ENCODE data around the gene PDE11A.

PDE11A gene

DNA sequence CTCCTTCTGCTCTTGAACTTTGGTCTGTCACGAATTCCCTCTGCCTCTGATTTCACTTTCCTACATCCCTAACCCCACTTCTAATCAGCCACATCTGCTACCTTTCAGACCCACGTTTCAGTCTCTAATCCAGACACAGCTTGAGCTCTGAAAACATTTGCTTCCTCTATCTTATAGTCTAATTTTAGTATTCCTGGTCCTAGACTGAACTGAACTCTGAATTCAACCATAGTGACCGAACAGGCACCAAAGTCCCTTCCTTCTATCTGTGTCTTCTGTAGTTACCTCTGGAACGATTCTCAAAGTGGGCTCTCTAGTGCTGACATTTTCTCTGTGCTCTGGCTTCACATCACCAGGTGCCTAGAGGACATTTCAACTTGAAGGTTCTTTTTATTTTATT lies 156.2 kb downstream of the PDE11A start:
- DNase-seq, result no peak

DNA sequence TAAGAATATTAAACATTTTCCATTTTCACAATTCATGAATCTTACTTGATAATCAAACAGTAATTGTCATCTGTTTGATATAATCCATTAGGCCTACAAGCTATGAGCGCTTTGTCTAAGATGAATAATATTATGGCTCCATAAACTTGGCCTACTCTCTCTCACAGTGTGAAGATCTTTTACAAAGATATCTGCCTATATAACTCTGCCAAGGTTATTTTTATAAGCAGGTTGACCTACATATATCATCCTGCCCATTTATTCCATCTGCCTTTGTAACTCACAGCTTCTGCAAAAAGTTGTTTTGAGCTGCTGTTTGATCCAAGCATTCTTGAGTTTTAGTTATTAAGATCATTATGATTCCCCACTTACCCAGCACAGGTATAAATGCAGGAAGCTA lies 158.3 kb downstream of the PDE11A start:
- DNase-seq, result no peak

DNA sequence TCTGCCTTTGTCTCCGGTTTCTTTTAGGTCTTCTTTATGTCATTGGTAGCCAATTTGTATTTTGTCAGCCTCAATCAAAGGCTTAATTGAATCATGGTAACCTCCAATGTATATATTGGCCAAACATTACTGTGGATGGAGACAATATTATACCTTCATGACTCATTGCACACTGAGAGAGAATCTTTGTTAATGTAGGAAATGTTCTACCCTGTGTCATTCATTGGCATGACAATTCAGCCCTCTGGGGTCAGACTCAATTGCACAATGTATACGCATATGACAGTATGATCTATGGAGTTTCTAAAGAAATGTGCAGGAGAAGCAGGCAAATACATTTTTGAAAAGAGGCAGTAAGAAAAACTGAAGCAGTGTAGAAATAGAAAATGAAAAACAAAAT lies 162.6 kb downstream of the PDE11A start:
- no peak for DNase-seq

DNA sequence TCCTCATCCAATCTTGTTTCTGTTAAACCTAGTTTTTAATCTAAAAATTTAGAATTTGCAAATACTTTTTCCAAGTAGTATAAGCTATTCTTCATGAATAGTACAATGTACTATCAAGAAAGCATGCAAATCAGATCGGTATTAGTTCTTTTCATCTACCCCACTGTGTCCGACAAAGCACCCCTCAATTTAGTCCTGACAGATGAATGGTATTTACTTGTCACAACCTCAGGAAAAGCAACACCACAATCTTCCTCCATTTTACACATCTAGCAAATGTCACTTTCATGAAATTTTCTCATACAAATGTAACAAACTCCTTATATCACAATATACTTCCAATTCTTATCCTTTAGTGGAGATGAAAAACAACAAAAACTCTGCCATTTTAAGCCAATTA lies 163.8 kb downstream of the PDE11A start:
- DNase-seq, result no peak

DNA sequence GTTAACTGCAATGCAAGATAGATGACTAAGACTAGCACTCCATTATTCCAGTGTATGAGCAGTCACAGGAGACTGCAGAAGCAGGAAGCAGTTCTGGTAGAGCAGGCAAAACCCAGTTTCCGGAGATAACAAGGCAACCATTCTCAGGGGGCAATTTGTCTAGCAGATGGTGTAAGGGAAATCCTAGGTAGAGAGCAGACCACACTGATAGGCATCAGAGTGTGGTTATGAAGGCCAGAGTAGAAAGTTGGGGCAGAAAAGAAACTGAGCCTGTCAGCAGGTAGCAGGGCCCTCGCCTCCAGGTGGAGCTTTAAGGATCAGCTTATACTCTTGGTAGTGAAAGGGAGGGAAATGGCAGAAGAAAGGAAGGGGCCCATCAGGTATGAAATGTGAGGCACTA lies 164.4 kb downstream of the PDE11A start:
- DNase-seq, result no peak

DNA sequence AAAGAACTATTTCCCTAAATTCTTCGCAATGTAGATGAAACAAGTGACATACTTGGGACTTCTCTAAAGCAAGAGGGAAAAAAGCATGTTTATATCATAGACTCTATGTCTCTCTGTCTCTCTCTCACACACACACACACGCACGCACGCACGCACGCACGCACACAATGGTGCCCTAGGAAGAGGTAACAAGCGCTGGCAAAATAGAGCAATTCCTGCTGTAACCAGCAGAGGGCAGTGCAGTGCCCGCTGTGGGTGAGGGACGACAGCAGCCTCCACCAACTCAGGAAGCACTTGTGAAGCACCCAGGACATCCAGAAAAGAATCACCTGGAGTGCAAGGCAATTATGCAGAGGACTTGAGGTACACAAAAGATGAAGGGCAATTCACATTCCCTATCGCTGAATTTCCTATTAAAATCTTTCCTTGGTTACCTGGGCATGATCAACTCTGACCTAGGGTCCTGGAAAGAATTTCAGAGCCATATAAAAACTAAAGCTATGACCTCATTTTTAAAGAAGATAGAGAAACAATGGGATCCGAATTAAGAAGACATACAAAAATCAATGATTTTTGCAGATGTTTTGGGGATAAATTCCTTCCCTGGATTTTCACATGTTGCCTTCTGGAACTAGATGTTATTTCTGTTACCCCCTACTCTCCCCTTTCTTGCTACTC lies 166.4 kb downstream of the PDE11A start:
- DNase-seq, result peak; percentile 61

DNA sequence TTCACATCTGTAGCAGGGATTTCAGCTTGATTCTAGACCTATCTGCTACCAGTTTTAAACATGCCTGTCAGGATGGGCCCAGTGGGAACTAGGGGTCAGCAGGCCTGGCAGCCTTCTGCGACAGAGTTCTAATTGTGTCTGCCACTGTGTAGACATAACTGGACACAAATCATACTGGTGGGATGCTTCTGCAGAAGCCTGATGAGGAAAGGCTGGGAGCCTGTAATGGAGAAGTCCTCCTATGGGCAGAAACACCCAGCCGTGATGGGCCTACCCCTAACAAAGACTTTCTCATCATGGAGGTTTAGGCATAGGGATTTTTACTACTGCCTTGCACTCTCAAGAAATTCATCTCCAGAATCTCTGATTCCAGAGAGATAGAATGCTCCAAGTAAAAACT lies 166.9 kb downstream of the PDE11A start:
- DNase-seq, result no peak

DNA sequence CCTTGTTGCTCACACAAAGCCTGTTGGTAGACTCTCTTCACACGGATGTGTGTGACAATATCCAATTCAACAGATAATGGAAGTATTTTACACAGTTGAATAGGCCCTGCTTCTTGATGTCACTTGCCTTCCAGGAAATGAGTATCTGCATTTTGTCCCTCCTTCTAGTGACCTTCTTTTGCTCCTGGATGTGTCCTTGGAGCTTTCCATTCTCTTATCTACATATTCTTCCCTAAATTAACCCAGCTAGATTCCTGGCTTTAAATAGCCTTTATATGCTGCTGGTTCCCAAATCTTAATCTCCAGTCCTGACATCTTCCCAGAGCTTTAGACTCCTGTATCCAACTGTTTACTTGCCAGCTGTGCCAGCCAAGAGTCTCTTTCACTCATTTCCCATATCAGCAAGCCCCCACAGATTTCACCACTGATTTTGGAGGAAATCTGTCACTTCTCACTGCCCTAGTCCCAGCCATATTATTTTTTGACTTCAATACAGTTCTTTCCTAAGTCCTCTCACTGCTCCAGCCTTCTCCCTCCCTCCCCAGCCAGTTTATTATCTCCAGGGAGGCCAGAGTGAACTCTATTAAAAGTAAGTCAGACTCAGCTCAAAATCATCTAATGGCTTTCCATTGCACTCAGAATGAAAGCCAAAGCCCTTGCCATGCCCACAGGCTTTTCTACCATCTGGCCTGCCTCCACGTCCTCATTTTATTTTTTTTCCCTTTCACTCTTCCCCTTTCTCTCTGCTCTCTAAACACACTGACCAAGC lies 170.0 kb downstream of the PDE11A start:
- no peak for DNase-seq

DNA sequence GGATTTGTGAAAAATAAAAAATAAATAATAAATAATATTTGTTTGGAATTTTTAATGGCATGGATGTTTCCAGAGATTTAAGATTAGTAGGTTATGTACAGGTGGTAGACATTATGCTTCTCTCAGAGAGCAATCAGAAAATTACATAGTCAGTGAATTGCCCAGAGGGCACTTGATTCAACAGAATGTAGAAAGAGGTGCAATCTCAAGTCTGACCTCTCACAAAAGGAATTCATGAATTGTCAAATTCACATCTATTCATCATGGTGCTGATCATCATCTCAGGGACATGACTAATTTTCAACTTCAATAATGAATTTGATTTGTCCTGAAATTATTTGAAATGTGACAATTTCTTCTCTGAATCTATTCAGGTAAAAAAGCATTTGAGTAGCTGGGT lies 172.5 kb downstream of the PDE11A start:
- no peak for DNase-seq

DNA sequence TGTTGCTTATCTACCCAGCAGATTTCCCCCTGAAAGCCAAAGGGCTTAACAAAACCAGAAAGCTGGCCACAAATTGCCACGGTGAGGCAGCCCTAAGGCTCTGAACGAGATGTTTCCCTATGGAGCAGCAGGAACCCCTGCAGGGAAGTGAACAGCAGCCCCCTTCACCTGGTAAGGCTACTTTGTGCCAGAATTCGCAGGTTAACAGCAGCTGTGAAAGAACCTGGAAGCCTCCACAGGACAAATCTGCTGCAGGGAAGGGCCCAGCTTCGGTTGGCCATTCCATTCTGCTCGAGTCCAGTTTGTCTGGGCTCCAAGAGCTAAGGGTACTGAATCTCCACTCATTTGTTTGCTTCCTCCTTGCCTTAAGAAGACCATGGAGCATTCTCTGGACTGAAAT lies 175.3 kb downstream of the PDE11A start:
- DNase-seq, result no peak

DNA sequence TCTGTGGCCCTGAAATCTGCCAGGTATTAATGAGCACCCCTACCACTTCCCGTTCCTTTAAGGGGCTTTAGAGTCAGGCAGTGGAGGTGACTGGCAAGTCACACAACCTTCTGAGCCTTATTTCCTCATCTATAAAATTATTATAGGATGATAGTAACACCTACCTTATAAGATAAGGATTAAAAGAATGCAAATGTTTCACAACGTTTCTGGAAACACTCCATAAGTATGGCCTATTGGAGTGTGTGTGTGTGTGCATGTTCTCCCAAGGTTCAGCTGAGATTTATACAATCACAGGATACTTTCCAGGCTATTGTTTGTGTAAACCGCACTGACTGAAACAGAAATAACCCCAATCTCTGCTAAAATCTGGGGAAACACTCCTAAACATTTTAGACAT lies 176.0 kb downstream of the PDE11A start:
- DNase-seq, result no peak

DNA sequence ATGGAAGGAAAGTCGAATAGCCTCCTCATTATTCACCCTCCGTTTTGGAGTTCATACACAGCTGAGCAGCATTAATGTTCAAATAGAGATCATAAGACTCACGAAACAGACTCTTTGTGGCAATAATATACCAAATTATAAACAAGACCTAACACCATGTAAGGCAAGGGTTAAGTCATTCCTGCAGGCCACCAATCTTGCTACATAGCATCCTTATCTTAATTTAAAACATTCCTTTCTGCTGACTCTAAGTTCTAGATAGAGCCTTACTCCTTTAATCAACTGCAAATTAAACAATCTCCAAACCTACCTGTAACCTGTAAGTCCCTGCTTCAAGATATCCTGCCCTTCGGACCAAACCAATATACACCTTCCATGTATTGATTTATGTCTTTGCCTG lies 178.0 kb downstream of the PDE11A start:
- no peak for DNase-seq

DNA sequence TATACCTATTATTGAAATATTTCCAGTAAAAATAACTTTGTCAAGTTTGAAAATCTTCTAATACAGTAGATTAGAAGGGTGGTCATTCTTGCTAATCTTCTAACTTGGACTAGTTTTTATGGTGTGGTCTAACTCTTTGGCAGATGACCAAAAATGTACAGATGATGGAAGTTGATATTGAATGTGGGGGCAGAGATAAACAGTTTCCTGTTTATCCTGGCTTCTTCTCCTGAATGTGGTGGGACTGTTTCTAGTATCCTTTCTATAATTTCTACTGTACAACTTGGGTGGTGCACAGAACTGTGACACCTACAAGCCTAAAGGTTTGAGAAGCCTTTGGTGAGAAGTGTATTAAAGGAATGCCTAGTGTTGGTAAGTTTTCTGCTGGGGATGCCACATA lies 178.7 kb downstream of the PDE11A start:
- no peak for DNase-seq

DNA sequence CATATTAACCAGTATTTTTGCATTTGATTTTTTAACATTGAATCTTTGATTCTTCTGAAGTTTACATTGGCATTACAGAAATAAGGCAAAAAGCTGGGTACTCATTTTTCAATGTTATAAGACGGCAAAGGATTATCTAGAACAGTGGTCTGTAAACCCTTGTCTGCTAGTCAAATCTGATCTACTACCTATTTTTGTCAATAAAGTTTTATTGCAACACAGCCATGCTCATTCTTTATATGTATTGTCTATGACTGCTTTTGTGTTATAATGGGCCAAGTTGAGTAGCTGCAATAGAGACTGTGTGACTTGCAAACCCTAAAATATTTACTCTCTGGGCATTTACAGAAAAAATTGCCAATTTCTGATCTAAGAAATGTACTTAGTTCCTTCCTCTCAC lies 181.0 kb downstream of the PDE11A start:
- no peak for DNase-seq

DNA sequence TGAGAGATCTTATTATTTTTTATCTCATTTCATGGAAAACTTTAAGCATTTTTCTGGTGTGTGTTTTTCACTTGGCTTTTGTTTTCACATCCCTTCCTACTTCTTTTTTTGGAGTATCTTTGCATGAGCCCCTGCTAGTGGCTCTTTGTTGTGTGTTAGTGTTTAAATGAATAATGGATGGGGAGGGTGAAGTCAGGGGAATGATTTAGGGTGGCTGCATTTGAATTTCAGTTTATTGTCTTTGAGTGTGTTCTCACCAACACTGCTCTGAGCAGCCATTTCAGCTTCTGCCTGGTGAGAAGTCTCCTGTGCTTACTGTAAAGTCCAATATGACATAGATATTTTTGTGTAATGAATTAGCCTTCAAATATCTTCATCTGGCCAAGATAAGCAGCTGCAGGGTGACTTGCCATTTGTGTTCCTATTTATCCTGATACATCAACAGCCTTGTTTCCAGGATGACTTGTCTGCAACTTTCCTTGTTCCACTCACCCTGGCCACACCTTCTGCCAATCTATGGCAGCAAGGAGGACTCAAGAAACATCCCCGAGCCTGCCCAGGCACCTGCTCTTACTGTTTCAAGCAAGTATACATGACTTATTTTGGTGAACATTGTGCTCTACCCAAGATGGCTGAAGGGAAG lies 182.6 kb downstream of the PDE11A start:
- DNase-seq, result no peak

DNA sequence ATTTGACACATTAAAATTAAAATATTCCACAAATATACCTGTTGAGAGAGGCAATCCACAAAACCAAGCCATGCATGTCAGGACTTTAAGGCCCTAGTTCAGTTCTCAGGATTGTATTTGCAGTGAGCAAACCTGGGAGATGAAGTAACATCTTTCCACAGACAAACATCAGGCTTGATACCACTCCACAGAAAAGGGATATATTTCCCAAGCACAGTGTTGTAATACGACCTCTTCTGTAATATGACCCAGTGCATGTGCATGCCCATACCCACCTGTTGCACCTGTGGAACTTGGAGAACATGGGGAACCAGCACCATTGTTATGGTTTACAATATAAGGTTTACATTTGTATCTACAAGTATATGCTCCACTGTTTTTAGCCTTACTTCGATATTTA lies 184.0 kb downstream of the PDE11A start:
- peak; percentile 32 for DNase-seq

DNA sequence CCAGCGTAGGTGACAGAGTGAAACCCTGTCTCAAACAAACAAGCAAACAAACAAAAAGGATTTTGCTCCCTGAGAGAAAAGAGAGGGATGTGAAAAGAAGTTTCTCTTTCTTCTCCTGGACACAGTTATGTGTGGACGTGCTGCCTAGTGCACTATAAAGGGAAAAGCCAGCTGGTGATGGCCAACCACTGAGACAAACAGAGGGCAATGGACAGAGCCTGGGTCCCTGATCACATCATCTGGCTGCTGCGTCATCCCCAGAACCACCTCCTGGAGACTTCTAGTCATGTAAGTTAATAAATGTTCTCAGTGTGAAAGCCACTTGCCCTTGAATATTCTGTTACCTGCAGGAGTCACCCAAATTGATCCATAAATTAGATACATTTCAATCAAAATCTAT lies 184.9 kb downstream of the PDE11A start:
- no peak for DNase-seq

DNA sequence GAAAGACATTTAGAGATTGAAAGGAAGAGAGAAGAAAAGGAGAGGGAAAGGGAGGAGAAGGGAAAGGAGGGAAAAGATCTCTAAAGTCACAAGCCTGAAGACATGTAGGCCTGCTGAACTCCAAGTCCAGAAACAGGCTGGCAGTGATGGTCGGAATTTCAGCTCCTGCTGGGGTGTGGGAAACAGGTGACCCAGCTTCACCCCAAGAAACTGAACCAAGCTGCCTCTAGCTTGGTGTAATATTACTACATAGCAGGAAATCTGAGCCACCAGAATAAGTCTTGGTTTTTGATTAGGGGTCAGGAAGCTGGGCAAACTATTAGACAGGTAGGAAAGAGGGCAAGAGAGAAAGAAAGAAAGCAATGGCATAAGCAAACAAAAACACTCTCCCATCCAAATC lies 185.8 kb downstream of the PDE11A start:
- DNase-seq, result no peak

DNA sequence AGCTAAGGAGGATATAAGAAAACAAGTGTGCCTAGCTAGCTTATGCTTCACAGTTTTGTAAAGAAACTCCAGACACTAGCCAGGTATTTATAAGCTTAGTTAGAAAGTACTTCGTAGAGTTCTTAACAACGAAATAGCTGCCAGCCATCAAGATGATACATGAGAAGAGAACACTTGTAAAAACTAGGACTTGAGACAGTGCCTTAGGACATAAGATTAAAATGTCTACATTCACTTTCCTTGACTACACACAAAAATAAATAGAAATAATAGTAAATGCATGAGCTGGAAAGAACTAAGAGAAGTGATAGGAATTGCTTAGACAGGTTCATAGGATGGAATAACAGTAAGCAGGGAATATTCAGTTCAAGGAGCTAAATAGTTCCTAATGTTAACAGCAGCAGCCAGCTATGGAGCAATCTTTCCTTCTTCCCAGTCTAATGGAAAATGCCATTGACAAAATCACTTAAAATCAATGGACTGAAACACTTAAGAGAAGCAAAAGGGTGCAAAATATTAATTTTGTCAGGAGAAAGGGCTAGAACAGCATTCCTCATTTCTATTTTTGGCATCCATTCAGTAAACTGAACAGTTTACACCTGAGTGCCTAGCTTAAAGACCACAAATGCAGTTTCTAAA lies 186.6 kb downstream of the PDE11A start:
- no peak for DNase-seq

DNA sequence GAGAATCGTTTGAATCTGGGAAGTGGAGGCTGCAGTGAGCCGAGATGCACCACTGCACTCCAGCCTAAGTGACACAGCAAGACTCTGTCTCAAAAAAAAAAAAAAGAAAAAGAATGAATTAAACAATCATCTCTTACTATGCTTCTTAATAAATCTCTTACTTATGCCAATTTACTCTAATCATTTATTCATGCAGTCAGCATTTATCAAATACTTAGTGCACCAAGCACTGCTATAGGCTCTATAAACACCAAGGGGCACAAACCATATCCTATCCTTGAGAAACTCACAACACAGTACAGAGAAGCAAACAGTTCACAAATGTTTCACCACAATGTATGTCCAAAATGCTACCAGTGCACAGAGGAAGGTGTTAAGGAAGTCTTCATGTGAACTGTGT lies 189.4 kb downstream of the PDE11A start:
- DNase-seq, result no peak

DNA sequence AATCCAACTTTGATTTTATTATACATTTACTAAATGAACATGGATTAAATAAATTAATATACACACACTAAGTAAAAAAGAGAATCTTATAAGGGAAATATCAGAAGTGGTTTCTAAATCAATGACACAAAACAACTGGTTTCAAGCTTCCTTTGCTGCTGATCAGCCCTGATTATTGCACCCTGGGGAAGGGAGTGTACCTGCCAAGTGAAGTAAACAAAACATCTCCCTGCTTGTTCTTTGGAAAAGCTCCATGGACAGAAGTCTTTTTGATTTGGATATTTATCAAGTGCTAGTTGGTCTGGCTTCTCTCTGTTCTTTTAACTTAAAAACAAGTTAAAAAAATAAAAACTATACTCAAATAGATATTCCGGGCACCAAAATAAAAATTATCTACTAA lies 190.1 kb downstream of the PDE11A start:
- no peak for DNase-seq

DNA sequence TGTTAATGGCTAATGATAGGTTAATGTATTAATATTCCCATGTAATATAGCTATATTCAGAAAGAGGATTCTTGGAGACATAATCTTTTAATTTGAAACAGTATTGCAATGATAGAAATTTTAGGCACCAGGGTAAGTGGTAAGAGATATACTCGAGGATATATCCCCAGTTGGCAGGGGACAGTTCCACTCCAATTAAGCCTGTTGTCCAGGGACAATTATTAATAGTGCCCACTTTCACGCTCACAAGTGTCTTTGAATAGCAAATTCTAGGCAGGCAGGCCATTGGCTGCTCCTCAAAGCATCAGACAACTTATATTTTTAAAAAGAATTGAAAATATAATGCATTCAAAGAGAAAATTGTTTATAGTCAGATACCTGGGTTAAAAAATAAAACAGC lies 190.7 kb downstream of the PDE11A start:
- no peak for DNase-seq

DNA sequence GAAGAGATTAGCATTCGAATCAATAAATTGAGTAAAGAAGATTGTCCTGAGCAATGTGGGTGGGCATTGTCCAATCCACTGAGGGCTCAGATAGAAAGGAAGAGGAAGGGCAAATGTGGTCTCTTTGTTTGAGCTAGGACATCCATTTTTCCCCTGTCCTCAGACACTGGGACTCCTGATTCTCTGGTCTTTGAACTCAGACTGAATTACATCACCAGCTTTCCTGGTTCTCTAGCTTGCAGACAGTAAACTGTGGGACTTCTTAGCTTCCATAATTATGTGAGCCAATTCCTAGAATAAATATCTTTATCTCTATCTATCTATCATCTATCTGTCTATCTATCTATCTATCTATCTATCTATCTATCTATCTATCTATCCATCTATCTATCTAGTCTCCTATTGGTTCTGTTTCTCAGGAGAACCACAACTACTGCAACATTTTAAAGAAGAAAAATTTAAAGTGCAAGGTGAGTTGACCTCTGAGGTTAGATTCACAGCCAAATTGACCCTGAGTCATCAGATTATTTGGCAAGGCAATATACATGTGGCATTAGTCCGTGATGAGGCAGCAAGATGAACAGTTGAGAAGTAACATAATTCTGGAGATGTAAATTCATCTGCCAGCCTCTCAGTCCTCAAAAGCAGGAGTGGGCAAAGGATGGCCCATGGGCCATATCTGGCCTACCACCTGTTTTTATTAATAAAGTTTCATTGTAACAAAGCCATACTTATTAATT lies 191.4 kb downstream of the PDE11A start:
- no peak for DNase-seq

Data from NCI-H2107 (cell line).